T-helper 9 cell (primary cell): ENCODE results near the gene SFXN5.
A peak's percentile ranks its signal among the peaks of the same experiment; 100 is the strongest.

Experiments
- DNase-seq: peaks from one replicate; pipeline ENCODE4 v3.0.0-alpha.2; 2020

The SFXN5 gene

DNA sequence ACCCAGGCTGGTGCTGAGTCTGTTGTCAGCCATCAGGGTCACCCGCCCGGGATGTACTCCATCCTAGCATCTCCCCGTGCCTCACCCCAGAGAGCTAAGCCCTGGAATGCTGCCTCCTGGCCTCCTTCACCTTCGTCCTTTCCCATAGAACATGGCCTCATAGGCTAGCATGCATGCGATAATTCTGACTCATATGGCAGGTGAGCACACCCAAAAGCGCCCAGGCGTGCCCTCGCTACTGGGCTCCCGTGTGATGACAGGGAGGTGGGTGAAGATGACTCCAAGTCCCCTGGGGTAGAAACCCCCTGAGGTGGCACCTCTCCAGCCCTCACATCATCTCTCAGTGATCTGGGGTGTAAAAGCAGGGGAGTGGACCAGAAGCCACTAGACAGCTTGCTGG is 177.0 kb downstream of the SFXN5 start:
- DNase-seq, result no peak

- DNase-seq, result no peak
Measured at GRCh38 chr2:72893594-72894319, 177.8 kb downstream of the SFXN5 start.

- peak; percentile 38 for DNase-seq
Measured at GRCh38 chr2:72892506-72893173, 178.9 kb downstream of the SFXN5 start.
